AG04450 (cell line): Measurements from ENCODE around the gene SOX10. TPM values are rescaled to one million over a fixed set of nuclear protein-coding genes. Genes with fewer than 3 reads are reported as not detected.

Experiments
- CTCF ChIA-PET: fragments of 300-600, 350-600 bp; formaldehyde crosslinking; extraction: SDS; loops from one replicate; lab custom pipeline; 2022; ENCODE audit warnings: antibody characterized with exemption, inconsistent platforms; lab: Charles Lee
- POLR2A ChIA-PET: fragments of 350-600 bp; formaldehyde crosslinking; extraction: SDS; loops from one replicate; lab custom pipeline; 2021; ENCODE audit warnings: antibody characterized with exemption, inconsistent platforms; lab: Yijun Ruan, JAX
- DNase-seq: peaks from one replicate; pipeline ENCODE4 v3.0.0-alpha.2; 2011; ENCODE audit warnings: low read depth, low spot score
- H3K27ac ChIP-seq: one replicate; pipeline ENCODE4 v1.5.1; 2012; ENCODE audit warnings: low read depth, low read length, control low read depth
- H3K27me3 ChIP-seq: one replicate; pipeline ENCODE4 v1.6.0; 2012; ENCODE audit warnings: low read length; ENCODE audit not compliant: control insufficient read depth, insufficient read depth
- H3K4me3 ChIP-seq: 2 replicates; pipeline ENCODE4 v1.5.1; 2011; ENCODE audit warnings: mild to moderate bottlenecking, low read depth, low read length, control low read depth
- H3K9me3 ChIP-seq: 2 replicates; pipeline ENCODE4 v1.5.1; 2012; ENCODE audit warnings: low read length; ENCODE audit not compliant: control insufficient read depth, insufficient read depth
- polyA plus RNA-seq: library from polyadenylated mRNA; depleted of rRNA; stranded (reverse); fragments of >200 nt; gene quantifications from 2 replicates; pipeline ENCODE4 v1.2.3, GENCODE V29; 2011
- TF ChIP-seq, protein P1 (sequence below): IDR thresholded peaks from 2 replicates; pipeline ENCODE4 v1.5.1; 2011; ENCODE audit warnings: low read depth, low read length, control low read depth, inconsistent platforms

The SOX10 gene
- polyA plus RNA-seq, 1 experiment, result not detected

- POLR2A ChIA-PET, result interaction anchor here (0.6 kb wide), 1 partner anchor 56 kb away, joined by 3 read pairs; no protein-coding TSS in a partner anchor
- Histone ChIP-seq H3K27me3 (peaks cover 12% of the 10 kb centered on the region), H3K27ac (no peak overlapping the region), H3K4me3 (no peak overlapping the region), H3K9me3 (no peaks in the 10 kb centered on the region)
- CTCF ChIA-PET, result interaction anchor here (1.1 kb wide), 1 partner anchor 65 kb away, joined by 3 read pairs; no protein-coding TSS in a partner anchor
- TF ChIP-seq, protein P1, sequence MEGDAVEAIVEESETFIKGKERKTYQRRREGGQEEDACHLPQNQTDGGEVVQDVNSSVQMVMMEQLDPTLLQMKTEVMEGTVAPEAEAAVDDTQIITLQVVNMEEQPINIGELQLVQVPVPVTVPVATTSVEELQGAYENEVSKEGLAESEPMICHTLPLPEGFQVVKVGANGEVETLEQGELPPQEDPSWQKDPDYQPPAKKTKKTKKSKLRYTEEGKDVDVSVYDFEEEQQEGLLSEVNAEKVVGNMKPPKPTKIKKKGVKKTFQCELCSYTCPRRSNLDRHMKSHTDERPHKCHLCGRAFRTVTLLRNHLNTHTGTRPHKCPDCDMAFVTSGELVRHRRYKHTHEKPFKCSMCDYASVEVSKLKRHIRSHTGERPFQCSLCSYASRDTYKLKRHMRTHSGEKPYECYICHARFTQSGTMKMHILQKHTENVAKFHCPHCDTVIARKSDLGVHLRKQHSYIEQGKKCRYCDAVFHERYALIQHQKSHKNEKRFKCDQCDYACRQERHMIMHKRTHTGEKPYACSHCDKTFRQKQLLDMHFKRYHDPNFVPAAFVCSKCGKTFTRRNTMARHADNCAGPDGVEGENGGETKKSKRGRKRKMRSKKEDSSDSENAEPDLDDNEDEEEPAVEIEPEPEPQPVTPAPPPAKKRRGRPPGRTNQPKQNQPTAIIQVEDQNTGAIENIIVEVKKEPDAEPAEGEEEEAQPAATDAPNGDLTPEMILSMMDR, result no peak
- no peak for DNase-seq
Observed at GRCh38 chr22:38030311-38031133, 46.2 kb upstream of the SOX10 start.

GRCh38 chr22:38029901-38030300 lies 45.5 kb upstream of the SOX10 start:
- TF ChIP-seq, protein P1, result no peak
- ChIA-PET POLR2A (no interaction called here), CTCF (interaction anchor here (1.1 kb wide), 1 partner anchor 64 kb away, joined by 3 read pairs; no protein-coding TSS in a partner anchor)
- Histone ChIP-seq H3K27me3 (peaks cover 12% of the 10 kb centered on the region), H3K27ac (no peak overlapping the region), H3K9me3 (no peaks in the 10 kb centered on the region), H3K4me3 (no peak overlapping the region)
- no peak for DNase-seq

- no peak for DNase-seq
- TF ChIP-seq, protein P1, result no peak
- Histone ChIP-seq H3K27ac (no peak overlapping the region), H3K9me3 (no peaks in the 10 kb centered on the region), H3K4me3 (no peak overlapping the region), H3K27me3 (peaks cover 17% of the 10 kb centered on the region)
- POLR2A ChIA-PET, result no interaction called here
- CTCF ChIA-PET, result interaction anchor here (1.1 kb wide), 1 partner anchor 64 kb away, joined by 3 read pairs; no protein-coding TSS in a partner anchor
Observed at GRCh38 chr22:38029370-38029769, 45.0 kb upstream of the SOX10 start.

- Histone ChIP-seq H3K27me3 (peaks cover 19% of the 10 kb centered on the region), H3K9me3 (no peaks in the 10 kb centered on the region), H3K4me3 (no peak overlapping the region), H3K27ac (no peak overlapping the region)
- ChIA-PET POLR2A (no interaction called here), CTCF (no interaction called here)
- no peak for DNase-seq
- TF ChIP-seq, protein P1, result no peak
Observed at GRCh38 chr22:38028344-38029130, 44.2 kb upstream of the SOX10 start.

GRCh38 chr22:38027487-38027886 lies 43.1 kb upstream of the SOX10 start:
- TF ChIP-seq, protein P1, result no peak
- DNase-seq, result no peak
- Histone ChIP-seq H3K4me3 (no peak overlapping the region), H3K9me3 (no peaks in the 10 kb centered on the region), H3K27me3 (peaks cover 23% of the 10 kb centered on the region), H3K27ac (no peak overlapping the region)
- CTCF ChIA-PET, result no interaction called here
- POLR2A ChIA-PET, result no interaction called here
